ENCODE results near the gene C7orf25. TPM values are rescaled to one million over a fixed set of nuclear protein-coding genes. Genes with fewer than 3 reads are reported as not detected.

The C7orf25 gene
- total RNA-seq, 1 experiment from 2014 or later: 3.2 TPM

GRCh38 chr7:42940985-42941847, 29.3 kb upstream of the C7orf25 start:
- Histone ChIP-seq H3K9ac (ENCODE audit: low read length) (no peak overlapping the region), H3K4me1 (ENCODE audit: insufficient read depth, low read length) (no peaks in the 10 kb centered on the region), H3K27me3 (ENCODE audit: low read length) (no peaks in the 10 kb centered on the region), H3K4me3 (ENCODE audit: low read length) (no peak overlapping the region), H3K36me3 (ENCODE audit: low read depth, low read length) (peaks cover 27% of the 10 kb centered on the region), H3K9me2 (replicated peaks; ENCODE audit: low read length) (no peaks in the 10 kb centered on the region), H3K4me2 (ENCODE audit: low read length) (no peak overlapping the region), H3K79me2 (ENCODE audit: low read length) (no peaks in the 10 kb centered on the region), H3F3A (ENCODE audit: low read length, unreplicated experiment) (no peaks in the 10 kb centered on the region), H2AFZ (ENCODE audit: low read length) (no peak overlapping the region), H3K9me3 (ENCODE audit: low read length) (no peaks in the 10 kb centered on the region), H4K20me1 (ENCODE audit: low read length) (no peaks in the 10 kb centered on the region), H3K27ac (ENCODE audit: low read length) (no peak overlapping the region)
- BruUV-seq (replicated peaks): no TSS peak
- TF ChIP-seq EZH2phosphoT487 (IDR thresholded peaks at IDR 0.05; ENCODE audit: borderline replicate concordance, low read length): no peak
- TF ChIP-seq, protein P1, sequence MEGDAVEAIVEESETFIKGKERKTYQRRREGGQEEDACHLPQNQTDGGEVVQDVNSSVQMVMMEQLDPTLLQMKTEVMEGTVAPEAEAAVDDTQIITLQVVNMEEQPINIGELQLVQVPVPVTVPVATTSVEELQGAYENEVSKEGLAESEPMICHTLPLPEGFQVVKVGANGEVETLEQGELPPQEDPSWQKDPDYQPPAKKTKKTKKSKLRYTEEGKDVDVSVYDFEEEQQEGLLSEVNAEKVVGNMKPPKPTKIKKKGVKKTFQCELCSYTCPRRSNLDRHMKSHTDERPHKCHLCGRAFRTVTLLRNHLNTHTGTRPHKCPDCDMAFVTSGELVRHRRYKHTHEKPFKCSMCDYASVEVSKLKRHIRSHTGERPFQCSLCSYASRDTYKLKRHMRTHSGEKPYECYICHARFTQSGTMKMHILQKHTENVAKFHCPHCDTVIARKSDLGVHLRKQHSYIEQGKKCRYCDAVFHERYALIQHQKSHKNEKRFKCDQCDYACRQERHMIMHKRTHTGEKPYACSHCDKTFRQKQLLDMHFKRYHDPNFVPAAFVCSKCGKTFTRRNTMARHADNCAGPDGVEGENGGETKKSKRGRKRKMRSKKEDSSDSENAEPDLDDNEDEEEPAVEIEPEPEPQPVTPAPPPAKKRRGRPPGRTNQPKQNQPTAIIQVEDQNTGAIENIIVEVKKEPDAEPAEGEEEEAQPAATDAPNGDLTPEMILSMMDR (conservative IDR thresholded peaks at IDR 0.05; ENCODE audit: low read depth, low read length): peak; percentile 93
- peak; percentile 79 for DNase-seq
- ChIA-PET CTCF (interaction anchor here (0.6 to 1.0 kb wide), 12 partner anchors 9 to 550 kb away, joined by 3 to 11 read pairs (median 4); partner anchors contain the start of genes MRPL32 and PSMA2), POLR2A (ENCODE audit: unreplicated experiment) (interaction anchor here (1.0 kb wide), 1 partner anchor 9 kb away, joined by 4 read pairs; the partner anchor contains the start of genes MRPL32 and PSMA2)
- peak; percentile 90 for ATAC-seq
- intact Hi-C loops (cut with micrococcal nuclease): loop anchor here (1.0 to 5.0 kb wide), 4 partner anchors 167 to 514 kb away; no protein-coding TSS in a partner anchor

DNA sequence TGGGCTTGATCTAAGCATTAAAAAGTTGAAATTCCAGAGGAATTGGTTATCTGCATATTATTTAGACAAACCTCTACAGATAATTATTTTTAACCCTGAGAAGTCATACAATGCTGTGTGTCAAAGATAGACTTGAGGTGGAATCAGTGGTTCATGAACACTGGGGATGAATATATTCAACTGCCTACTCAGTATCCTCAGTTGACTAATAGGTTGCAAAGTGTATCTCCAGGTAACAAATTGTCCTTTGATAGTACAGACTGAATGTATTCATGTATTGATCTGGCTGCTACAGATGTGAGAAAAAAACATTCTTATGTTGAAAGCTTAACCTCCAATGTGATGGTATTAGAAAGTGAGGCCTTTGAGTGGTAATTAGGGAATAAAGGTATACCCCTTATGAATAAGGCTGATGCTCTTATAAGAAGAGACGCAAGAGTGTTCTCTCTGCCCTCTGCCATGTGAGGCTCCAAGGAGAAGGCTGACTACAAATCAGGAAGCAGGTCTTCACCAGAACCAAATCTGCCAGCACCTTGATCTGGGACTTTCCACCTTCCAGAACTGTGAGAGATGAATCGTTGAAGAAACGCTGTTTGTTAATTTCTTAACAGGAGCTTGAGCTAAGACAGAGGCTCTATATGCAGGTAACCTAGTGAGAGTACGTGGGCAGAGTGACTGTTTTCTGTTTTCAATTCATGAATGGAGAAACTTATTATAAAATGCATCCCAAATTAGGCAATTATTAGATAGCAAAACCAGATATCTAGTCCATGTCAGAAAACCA, 27.8 kb upstream of the C7orf25 start:
- TF ChIP-seq, protein P1 (conservative IDR thresholded peaks at IDR 0.05; ENCODE audit: low read depth, low read length): no peak
- no peak for TF ChIP-seq EZH2 (IDR thresholded peaks at IDR 0.05; ENCODE audit: low read length, unreplicated experiment)
- no peak for TF ChIP-seq EZH2phosphoT487 (IDR thresholded peaks at IDR 0.05; ENCODE audit: borderline replicate concordance, low read length)
- POLR2A ChIA-PET (ENCODE audit: unreplicated experiment): no interaction called here
- ATAC-seq: no peak
- Histone ChIP-seq H3F3A (ENCODE audit: low read length, unreplicated experiment) (no peaks in the 10 kb centered on the region), H3K79me2 (ENCODE audit: low read length) (peaks cover 6% of the 10 kb centered on the region), H3K27ac (ENCODE audit: low read length) (no peak overlapping the region), H3K9ac (ENCODE audit: low read length) (no peak overlapping the region), H3K4me2 (ENCODE audit: low read length) (no peak overlapping the region), H3K27me3 (ENCODE audit: low read length) (no peaks in the 10 kb centered on the region), H3K9me2 (replicated peaks; ENCODE audit: low read length) (no peaks in the 10 kb centered on the region), H3K9me3 (ENCODE audit: low read length) (no peaks in the 10 kb centered on the region), H2AFZ (ENCODE audit: low read length) (no peak overlapping the region), H3K4me3 (ENCODE audit: low read length) (no peak overlapping the region), H4K20me1 (ENCODE audit: low read length) (0 out of 2 replicates have a peak, but pooled peaks cover 3% of the 10 kb centered on the region), H3K4me1 (ENCODE audit: insufficient read depth, low read length) (no peaks in the 10 kb centered on the region), H3K36me3 (ENCODE audit: low read depth, low read length) (peaks cover 41% of the 10 kb centered on the region)
- DNase-seq: no peak
- CTCF ChIA-PET: no interaction called here
- intact Hi-C loops (cut with micrococcal nuclease): loop anchor here (2.0 to 10.0 kb wide), 3 partner anchors 263 to 785 kb away; partner anchors contain the start of gene COA1
- no TSS peak for BruUV-seq (replicated peaks)

All from PC-3 (cell line).